Superior temporal gyrus (tissue), 1 donor: ENCODE results near the gene CALD1.

Experiments
- DNase-seq: peaks from one replicate; pipeline ENCODE4 v3.0.0-alpha.2; 2016; ENCODE audit errors: extremely low spot score

Gene CALD1, protein sequence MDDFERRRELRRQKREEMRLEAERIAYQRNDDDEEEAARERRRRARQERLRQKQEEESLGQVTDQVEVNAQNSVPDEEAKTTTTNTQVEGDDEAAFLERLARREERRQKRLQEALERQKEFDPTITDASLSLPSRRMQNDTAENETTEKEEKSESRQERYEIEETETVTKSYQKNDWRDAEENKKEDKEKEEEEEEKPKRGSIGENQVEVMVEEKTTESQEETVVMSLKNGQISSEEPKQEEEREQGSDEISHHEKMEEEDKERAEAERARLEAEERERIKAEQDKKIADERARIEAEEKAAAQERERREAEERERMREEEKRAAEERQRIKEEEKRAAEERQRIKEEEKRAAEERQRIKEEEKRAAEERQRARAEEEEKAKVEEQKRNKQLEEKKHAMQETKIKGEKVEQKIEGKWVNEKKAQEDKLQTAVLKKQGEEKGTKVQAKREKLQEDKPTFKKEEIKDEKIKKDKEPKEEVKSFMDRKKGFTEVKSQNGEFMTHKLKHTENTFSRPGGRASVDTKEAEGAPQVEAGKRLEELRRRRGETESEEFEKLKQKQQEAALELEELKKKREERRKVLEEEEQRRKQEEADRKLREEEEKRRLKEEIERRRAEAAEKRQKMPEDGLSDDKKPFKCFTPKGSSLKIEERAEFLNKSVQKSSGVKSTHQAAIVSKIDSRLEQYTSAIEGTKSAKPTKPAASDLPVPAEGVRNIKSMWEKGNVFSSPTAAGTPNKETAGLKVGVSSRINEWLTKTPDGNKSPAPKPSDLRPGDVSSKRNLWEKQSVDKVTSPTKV

DNA sequence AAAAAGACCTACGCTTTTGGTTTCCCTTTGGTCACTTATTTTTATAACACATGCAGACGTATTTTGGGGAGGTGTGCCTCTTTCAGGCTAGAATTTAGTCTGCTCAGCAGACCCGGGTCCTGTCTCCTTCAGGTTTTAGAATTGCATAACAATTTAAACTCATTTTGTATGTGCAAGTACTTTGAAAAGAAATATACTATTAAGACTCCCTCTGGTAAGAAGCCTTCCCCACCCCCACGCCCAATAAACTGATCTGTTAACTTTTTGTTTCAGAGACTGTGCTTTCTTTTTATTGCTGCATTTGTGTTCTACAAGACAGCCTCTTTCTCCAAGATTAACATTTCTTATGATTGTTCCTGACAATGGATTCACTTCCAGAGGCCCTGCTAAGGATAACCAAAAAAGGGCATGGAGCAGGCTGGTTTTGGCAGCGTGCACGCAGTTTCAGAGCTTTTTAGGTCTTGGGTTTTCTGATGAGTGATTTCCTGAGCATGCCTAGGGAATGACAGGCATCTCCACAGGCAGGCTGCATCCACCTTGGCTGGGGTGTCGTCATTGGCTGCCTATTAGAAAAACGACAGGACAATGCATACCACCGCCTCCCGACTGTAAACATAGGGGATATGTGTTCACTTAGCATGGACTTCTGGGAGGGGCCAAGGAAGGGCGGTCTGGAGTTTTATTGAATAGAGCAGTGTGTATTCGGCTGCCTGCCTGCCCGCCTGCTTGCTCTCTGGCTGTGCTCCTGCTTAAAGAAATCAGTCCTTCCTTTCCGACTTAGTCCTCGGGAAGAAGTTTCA, at the start of gene CALD1:
TSS of gene CALD1 (plus strand) at position 694 of the 800 bp plus-strand sequence. CDS start 88,100 bp downstream, outside the sequence.
- no peak for DNase-seq

DNA sequence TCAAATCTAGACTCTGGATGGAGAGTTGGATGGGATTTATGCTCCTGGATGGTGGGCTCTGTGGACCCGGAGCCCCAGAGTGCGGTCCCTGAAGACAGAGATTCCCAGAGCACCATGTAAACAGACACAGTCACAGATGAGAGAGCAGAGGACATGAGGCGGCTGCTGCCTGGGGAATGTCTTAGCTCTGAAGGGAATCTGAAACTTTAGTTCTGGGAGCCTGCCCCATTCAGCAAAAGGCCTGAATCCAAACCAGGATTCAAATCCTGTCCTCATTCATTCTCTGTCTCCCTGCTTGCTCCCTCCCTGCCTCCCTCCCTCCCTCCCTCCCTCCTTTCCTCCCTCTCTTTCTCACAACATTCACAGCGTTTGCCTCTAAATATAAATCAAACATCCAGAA, 49.5 kb upstream of the CALD1 start:
- no peak for DNase-seq

DNA sequence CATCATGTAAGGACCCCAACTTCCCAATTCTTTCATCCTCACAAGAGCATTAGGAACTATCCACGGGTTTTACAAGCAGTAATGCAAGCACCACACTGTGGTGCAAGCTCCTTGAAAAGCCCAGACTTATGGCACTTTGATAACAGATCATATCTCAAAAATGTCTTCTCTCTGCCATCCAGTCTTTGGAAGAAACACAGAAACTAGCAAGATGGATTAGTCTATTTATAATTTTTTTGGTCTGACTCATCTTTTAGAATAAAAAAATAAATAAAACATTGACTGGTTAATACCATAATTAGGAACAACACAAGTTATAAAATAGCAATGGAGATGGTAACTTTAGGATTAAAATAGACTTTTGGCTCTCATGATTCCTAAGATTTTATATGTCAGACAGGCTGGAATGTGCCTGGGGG, 49.0 kb upstream of the CALD1 start:
- no peak for DNase-seq

DNA sequence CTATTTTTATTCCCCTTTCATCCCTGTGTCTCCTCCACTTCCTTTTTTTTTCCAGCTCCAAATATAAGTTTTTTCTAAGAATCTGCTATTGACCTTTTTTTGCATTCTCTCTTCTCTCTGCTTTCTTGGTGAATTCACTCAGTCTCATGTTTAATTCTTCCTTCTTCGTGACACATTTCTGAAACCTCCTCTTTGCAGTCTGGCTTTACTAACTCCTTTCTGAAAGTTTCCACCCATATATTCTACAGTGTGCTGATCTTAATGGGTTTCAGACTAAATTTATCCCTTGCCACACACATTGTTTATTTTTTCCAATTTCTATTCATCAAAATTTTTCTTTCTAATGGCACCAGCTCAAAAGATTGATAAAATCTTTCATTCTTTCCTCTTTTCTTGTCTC, 47.8 kb upstream of the CALD1 start:
- no peak for DNase-seq

DNA sequence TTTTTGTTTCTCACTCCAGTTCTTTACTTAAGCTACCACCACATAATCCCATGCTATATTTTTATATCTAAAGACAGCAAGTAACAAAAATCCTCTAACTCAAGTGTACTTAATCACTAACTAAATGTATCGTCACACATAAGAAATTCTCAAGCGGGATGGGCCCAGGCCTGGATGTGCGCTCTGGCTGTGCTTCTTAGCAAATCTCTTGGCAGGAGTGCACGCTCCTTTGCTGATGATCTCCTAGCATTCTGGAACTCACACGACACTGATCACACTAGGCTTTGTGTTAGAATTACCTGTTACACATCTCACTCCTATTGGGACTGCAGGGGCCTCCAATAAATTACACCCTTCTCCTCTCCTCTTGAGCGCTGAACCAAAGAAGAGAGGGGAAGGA, 46.7 kb upstream of the CALD1 start:
- no peak for DNase-seq

DNA sequence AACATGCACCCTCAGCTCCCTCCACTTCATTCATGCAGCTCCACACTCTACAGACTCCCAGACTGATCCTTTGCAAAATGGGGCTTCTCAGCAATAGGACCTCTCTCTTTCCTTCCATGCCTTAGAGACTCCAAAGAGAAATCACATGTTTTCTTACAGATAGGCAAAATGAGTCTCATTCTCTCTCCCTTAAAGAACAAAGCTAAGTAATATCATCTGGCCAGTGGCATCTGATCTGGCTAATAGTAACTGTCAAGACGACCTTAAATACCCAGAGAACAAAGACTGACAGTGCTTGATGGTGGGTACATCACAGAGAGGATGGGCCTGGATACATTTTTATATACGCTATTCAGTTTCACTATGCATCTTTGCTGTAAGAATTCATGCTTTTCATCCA, 43.1 kb upstream of the CALD1 start:
- DNase-seq: no peak

DNA sequence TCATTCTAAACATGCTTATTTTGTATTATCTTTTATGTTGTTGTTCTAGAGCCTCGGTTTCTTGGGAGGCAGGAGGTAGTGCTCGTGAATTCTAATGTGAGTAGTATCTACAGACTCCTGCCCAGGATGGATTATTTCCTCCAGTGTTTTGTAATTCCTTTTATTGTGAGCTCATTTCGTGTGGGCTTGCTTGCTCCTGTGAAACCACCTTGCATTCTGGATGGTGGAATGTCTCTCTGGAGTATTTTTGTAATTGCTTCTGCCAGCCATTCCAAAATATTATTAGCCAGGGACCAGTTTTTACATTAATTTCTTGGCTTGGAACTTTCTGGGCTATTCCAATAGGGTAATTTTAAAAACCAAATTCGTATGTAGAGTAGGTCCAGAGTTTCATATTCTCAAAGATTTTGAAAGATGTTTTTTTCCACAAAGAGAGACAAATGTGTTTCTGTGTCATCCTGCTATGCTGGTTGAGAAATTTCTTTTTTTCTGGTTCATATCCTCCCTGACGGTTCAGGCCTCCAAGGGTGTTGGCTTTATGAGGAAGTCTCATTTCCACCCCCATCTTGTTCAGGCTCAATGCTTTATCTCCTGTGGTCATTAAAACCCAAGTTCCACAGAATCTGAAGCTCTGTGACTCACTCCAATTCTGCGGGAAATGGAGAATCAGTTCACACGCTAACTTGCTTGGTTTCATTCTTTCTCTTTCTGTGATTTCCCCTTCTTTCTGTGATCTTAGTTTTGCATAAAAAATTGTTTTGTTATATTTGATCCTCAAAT, 41.7 kb upstream of the CALD1 start:
- DNase-seq: no peak

DNA sequence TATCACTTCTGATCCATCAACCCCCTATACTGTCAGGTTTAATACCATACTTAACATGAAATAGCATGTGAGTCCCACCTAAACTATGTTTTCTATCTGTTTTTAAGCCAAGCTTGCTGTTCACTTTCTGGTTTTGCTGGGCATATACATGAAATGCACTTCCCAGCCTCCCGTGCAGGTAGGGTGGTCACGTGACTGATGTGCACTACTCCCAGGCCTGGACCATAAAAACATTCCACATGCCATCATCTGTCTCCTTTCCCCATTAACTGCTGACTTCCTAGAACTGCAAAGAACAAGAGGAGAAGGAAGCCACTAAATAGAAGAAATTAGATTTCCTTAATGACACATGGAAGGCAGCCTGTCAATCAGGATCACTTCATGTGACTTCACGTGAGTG, 40.1 kb upstream of the CALD1 start:
- no peak for DNase-seq

DNA sequence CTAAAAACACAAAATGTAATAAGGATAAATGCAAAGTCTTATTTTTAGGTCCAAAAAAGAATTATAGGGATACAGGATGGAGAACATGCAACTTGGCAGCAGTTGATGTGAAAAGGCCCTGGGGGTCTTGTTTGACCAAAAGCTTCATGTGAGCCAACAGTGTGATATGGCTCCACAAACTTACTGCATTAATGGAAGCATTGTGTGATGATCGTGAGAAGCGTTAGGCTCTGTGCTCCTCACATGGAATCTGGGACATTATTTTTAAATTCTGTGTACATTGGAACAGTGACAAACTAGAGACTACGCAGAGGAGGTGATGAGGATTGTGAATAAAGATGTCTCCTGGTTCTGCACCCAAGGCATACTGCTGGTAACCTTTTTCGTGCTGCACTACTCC, 39.1 kb upstream of the CALD1 start:
- peak; percentile 64 for DNase-seq

DNA sequence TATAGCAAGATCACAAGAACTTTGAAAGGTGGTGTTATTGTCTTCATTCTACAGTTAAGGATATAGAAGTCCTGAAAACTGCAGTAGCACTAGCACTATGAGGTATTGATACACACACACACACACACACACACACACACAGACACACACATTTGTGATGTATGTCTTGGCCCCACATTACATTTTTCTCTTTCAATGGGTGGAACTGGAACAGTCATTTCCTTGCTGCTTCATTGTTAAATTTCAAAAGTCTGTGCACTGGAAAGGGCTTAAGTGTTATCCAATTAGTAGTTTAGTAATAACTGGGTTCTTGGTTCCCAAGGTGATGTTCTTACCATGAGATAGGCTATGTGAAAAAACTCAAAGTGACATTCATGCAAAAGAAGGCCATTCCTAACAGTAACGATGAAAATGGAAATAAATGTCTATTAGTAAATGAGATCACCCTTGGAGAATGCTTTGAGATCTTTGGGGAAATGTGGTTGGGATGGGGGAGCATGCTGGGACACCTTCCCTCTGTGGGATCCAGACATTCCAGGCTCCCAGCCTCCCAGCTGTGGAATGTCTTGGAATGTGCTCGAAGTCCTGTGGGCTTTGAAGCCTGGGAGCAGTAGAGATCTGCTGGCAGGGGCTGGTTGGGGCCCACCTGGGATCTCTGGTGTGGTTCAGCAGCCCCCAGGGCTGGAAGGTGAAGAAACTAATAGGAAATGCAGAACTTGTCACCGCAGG, 37.4 kb upstream of the CALD1 start:
- no peak for DNase-seq

DNA sequence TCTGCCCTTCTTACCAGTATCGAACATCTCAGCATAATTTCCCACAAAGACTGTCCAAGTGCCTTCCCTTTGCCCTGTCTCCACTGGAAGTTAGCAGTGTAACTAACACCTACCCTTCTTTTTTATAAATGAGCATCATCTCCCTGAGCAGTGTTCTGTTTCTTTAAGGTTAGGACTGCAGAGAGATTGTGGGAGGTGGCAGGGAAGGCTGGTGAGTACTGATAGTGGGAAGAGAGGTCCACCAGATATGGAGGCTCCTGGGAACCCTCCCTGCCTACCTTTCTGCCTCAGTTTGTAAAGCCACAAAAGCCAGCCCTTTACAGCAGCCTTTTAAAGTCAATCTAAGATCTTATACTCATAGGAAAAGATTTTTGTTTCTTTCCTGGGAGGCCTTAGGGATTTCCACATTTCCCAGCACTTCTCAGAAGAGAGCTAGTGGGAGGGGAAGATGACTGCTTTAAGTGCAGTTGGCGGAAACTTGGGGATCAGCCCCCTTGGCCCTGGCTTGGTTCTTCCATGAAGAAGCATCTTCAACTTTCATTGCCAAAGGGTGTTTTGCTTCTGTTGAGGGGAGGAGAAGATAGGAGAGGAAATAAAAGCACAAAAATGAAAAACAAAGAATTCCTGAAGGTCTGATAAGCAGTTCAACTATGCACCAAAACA, 36.6 kb upstream of the CALD1 start:
- no peak for DNase-seq

DNA sequence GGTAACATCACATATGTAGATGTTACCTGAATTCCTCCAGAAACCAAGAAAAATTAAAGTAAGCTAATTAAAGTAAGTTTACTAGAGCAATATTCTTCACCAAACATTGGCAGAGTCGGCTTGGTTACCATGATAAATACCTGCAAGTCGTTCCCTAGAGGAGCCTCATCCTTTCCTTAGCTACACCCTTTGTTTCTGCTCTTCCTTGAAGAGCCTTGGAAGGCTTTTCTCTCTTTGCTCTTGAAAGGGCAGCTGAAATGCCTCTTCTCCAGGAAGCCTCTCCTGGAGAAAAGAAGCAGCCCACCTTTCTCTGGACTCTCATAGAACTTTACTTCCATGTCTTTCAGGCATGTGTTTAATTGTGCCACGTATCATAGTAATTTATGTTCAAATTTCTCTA, 34.9 kb upstream of the CALD1 start:
- no peak for DNase-seq

DNA sequence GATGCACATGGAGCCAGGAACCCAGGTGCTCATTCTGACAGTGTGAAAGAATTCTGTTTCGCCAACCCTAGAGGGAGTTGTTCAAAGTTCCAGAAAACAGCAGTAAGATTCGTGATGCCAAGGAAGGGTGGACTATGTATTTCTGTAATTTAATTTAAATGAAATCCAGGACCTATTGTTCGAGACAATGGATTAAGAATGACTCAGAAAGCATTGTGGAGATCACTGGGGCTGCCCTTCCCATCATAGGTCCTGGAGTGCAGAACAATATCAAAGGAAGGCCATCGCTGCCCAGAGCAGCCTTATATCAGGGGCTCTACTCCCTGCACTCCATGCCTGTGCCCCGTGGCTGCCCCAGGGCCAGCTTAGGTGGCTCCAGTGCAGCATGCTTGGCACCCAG, 32.1 kb upstream of the CALD1 start:
- DNase-seq: no peak

DNA sequence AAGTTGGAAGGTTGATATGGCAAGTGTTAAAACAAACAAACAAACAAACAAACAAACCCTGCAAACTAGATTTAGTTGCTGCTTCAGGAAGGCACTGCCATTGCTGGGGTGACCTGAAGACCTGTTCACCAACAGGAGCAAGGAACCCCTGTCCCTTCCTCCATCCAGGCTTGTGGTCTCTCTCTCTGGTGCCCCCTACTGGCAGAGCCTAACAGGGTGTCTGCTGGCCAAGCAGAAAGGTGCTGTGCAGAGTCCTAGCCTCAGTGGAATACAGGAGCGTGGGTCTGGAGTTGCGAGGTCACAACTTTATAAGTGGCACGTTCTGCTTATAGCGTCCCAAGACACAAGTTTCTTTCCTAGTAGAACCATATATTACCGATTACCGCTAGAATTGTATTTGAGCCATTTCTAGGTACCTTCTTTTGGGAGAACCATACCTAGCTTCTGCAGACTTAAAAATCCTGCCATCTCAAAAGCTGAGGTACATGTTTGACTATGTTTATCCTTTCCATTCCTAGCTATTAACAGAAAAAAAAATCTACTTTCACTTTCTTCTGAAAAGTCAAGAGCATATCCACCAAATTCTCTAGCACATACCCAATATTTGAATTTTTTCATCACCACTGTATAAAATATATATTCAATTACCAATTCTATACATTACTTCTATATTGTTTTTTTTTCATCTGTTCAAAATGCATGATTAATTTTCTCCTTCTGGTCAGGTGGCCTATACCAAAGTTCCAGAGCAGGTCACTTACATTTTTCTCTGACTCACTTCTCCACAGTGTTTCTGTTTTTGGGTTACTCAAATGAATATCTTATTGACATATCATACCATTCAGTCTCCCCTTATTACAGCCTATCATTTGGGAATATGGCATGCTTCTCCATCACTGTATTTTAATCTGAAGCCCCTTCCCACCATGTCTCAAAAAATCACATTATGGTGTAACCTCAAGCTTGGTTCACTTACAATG, 29.1 kb upstream of the CALD1 start:
- peak; percentile 73 for DNase-seq

DNA sequence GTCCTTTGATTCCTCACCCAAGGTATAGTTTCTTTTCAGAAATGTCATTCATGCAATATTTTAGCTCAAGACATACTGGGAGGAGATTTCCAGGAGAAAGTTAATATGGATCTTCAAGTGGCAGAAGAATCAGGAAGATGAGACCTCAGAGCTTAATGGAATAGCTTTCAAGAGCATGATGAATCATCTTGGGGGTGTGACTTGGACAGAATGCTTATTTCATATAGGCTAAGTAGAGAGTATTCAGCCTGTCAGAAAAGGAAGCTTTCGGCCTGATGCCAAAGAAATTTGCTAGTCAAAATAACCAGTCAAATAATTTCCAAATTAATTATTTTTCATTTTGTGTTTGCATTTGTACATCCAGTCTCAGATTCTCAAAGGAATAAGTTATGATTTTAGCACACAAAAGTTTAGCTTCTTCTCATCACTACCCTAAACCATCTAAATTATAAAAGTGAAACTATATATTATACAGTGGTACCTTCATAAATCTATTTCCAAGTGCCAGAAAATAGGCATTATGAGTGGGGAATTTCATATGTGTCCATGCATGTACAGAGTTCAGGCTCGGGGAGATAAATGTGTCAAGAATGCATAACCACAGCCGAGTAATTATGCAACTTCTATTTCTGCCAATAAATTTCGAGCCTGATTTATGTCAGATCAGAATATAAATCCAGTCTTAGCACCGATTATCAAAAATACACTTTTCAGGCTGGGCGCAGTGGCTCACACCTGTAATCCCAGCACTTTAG, 27.3 kb upstream of the CALD1 start:
- no peak for DNase-seq

DNA sequence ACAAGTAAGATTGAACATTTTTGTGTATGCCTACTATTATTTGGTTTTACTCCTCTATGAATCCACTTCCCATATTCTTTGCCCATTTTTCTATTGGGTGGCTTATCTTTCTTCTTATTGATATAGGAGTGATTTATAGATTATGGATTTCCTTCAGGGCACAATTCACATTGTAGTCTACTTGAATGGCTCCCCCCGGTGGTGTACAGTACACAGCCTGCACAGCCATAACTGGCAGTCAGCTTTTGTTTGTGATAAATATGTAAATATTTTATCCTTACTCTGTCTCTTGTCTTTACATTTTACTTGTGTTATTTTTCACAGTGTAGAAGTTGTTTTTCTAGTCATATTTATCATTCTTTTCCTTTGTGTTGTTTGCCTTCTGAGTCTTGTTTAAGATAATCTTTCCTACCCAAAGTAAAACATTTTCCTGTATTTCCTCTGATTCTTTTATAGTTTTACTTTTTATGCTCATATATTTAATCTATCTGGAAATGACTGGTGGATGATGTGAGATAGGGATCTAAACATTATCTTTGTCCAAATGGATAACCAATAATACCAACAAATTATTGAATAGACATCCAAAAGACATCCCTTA, 23.9 kb upstream of the CALD1 start:
- peak; percentile 44 for DNase-seq

DNA sequence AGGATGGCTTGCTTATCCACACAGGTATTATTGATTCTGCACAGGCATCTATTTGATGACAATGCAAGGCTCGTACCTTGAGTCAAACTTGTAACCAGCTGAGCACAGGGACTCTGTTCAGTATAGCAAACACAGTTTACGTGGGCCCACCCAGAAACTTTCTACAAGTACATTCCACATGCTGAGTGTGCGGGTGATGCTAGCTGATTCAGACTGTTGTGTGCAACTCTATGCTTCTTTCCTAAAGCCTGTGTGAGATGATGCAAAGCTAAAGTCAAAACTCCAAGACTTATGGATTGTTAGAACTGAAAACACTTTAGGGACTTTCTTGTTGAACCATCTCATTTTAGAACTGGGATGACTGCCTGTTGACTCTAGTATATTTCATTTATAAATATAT, 21.5 kb upstream of the CALD1 start:
- no peak for DNase-seq

DNA sequence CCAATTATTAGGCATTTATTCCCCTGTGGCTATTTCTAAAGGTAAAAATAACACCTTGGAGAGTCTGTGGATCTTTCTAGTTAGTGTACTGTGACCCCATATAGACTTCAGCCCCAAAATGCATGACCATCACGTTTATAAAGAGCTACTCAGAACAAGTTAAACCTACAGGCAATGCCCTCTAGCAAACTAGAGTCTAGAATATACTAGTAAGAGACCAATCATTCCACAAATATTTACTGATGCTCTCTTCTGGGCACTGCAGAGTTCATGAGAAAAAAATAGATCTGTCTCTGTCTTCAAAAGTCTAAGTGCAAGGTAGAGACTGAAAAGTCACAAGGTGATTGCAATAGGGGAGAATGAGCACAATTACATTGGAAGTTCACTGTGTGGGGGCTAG, 20.5 kb upstream of the CALD1 start:
- DNase-seq: no peak
